ENCODE data around the gene TSLP.

The TSLP gene

DNA sequence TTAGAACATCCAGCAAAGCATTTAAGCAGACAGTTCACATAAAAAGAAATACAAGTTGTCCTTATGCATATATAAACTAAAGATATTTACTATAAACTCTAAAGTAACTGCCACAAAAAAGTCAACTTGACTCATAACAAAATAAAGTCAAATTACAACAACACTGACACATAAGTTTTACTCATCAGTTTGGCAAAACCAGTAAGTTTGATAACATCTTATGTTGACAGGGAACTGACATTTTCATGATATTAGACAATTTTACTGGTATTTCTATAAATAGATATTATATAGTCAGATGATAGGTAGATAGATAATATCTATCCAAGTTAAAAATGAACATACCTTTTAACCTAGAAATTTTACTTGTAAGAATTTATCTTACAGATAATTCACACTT, 9.9 kb upstream of the TSLP start:
- in situ Hi-C loops (cut with MboI; ENCODE audit: low pct_unique_long_range_greater_than_20kb, low sequenced_read_pairs, unreplicated experiment) = no loop called here
- TF ChIP-seq, protein P1, sequence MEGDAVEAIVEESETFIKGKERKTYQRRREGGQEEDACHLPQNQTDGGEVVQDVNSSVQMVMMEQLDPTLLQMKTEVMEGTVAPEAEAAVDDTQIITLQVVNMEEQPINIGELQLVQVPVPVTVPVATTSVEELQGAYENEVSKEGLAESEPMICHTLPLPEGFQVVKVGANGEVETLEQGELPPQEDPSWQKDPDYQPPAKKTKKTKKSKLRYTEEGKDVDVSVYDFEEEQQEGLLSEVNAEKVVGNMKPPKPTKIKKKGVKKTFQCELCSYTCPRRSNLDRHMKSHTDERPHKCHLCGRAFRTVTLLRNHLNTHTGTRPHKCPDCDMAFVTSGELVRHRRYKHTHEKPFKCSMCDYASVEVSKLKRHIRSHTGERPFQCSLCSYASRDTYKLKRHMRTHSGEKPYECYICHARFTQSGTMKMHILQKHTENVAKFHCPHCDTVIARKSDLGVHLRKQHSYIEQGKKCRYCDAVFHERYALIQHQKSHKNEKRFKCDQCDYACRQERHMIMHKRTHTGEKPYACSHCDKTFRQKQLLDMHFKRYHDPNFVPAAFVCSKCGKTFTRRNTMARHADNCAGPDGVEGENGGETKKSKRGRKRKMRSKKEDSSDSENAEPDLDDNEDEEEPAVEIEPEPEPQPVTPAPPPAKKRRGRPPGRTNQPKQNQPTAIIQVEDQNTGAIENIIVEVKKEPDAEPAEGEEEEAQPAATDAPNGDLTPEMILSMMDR (IDR thresholded peaks at IDR 0.05; ENCODE audit: extremely low read depth, insufficient read depth, missing control alignments) = no peak
- no peak for DNase-seq (ENCODE audit: low spot score)

DNA sequence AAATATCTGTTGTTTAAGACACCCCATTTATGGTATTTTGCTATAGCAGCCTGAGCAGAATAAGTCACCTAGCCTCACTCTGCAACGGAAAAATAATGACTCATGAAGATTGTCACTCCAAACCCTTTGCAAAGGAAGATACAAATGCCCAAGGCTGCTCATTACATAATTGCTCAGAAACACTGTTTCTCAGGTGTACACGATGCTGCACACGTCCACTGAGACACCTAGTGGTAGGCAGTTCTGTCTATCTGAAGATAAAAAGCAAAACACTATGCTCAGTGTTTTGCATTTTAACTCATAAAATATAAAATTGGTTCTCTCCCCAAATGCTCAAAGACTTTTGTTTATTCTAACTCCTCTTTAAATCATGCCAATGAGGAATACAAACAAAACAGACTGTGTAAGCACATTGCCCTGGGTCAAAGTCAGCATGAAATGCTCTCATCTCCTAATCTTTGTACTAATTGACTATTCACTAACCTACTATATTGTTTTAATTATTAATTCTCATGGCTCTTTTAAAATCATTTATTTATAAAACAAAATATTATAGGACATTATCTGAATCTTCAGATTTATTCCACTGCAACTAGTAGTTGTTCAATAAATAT, 7.7 kb upstream of the TSLP start:
- in situ Hi-C loops (cut with MboI; ENCODE audit: low pct_unique_long_range_greater_than_20kb, low sequenced_read_pairs, unreplicated experiment) = no loop called here
- TF ChIP-seq, protein P1 (IDR thresholded peaks at IDR 0.05; ENCODE audit: extremely low read depth, insufficient read depth, missing control alignments) = peak; percentile 51
- peak; percentile 36 for DNase-seq (ENCODE audit: low spot score)

DNA sequence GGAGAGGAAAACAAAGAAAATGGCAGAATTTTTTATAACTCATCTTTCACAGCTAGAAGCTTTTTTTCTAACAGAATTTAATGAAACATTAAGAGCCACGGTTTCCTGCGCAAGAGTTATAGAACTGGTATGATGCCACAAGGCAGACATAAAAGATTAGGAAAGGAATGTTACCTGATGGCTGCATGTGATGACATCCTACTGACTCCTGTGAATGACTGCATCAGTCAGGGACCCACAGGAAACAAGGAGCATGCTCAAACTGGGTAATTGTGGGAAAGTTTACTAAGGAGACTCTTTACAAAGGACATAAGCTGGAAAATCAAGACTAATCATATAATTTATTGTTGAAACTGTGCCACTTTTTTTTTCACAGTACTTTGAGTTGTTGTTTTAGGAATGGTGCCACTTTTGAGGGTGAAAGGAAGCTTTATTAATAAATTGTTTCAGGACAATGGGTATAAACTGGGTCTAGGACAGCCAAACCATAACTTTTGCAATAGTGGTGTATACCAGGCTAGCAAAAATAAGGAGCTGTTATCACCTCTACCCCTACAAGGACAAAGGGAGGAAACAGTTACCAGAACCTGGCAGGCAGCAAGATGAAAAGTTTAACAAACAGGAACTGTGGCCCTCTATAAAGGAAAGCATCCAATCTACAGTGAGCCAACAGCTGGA, 5.1 kb upstream of the TSLP start:
- in situ Hi-C loops (cut with MboI; ENCODE audit: low pct_unique_long_range_greater_than_20kb, low sequenced_read_pairs, unreplicated experiment) = no loop called here
- TF ChIP-seq, protein P1 (IDR thresholded peaks at IDR 0.05; ENCODE audit: extremely low read depth, insufficient read depth, missing control alignments) = no peak
- DNase-seq (ENCODE audit: low spot score) = no peak

DNA sequence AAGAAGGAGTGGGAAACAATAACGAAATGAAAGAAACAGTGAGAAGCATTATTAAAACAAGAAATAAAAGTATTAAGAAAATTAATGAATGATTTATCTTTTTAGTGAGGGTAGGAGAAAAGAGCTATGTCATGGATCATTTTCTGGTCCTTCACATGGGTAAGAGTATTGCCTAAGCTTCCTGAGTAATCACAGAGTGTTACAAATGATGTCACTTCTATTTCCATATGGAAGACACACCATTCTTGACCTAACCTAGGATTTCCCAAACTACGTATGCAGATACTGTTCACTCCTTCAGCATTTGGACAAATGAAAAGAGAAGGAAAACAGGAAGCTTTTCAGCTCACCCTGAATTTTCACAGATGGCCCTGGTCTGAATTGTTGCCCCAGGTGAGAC, 3.3 kb upstream of the TSLP start:
- no peak for DNase-seq (ENCODE audit: low spot score)
- in situ Hi-C loops (cut with MboI; ENCODE audit: low pct_unique_long_range_greater_than_20kb, low sequenced_read_pairs, unreplicated experiment) = no loop called here
- TF ChIP-seq, protein P1 (IDR thresholded peaks at IDR 0.05; ENCODE audit: extremely low read depth, insufficient read depth, missing control alignments) = no peak

DNA sequence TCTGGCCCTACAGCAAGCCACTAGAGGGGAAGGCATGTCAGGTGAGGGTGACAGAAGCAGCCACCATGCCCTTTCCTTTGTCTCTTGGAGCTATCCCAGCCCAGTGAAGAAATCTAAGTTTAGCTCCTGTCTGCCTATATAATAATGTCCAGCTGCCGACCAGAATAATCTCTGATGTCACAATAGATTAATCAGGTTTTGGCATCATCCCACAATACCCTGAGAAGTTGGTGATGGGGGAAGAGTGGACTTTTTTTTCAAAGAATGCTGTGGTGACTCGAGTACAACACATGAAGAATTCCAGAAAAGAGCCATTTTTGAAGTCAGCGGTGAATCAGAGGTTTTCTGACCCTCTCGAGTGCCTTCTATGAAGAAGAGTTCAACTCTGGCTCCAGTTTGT, 1.7 kb upstream of the TSLP start:
- TF ChIP-seq, protein P1 (IDR thresholded peaks at IDR 0.05; ENCODE audit: extremely low read depth, insufficient read depth, missing control alignments) = no peak
- no peak for DNase-seq (ENCODE audit: low spot score)
- in situ Hi-C loops (cut with MboI; ENCODE audit: low pct_unique_long_range_greater_than_20kb, low sequenced_read_pairs, unreplicated experiment) = no loop called here

DNA sequence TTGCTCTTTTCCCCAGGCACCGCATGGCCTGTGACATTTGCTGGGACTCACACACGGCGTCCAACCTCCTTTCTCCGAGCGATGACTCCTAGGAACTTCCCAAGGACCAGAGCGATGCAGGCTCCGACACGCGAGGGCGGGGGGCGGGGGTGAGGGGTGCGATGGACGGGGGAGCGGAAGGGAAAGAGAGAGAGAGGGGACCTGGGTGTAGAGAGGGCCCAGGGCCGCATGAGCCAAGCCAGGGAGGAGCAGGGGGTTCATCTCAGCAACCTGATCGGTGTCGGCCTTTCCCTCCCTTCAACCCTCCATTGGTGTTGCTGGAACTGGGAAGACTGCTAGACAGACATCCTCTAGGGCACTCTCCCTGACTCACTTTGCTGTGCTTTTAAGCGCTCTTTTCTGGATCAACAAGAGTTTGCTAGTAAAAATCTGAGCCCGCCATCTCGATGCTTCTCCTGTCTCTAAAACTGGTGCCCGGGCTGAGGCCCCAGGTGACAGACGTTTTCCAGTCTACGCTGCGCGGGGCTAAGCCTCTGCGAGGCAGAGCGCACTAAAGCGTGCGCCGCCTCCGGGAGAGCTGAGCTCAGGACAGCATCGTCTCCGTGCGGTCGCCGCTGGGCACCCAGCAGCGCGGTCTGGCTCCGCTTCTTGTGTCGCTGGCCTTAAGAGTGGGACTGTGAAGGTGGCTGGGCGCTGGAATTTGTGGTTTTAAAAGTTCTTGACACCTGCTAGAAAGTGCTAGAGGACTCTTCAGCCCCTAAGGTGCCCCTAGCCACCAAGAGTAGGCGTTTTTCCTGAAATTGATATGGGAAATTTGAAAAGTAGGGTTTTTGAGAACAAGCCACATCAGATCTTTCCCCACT, 1.0 kb upstream of the TSLP start:
- in situ Hi-C loops (cut with MboI; ENCODE audit: low pct_unique_long_range_greater_than_20kb, low sequenced_read_pairs, unreplicated experiment) = no loop called here
- TF ChIP-seq, protein P1 (IDR thresholded peaks at IDR 0.05; ENCODE audit: extremely low read depth, insufficient read depth, missing control alignments) = no peak
- no peak for DNase-seq (ENCODE audit: low spot score)

All from GM13977 (cell line).